ENCODE measurements around the gene ACVR2A. TPM values are rescaled to one million over a fixed set of nuclear protein-coding genes. Genes with fewer than 3 reads are reported as not detected.

Gene ACVR2A
- polyA plus RNA-seq, 1 of the 3 experiments (the other 2 are of a cell fraction): 1.6 TPM

GRCh38 chr2:147934881-147935620 is 90.2 kb downstream of the ACVR2A start:
- DNase-seq: no peak
- H3K79me2 ChIP-seq (ENCODE audit: insufficient read depth): no peaks in the 10 kb centered on the region
- 100% methylated on average over 1 of the region's 1 CpG for WGBS (ENCODE audit: low lambda C conversion rate)
- H2AFZ ChIP-seq (ENCODE audit: low read depth): no peak overlapping the region
- POLR2A ChIA-PET: interaction anchor here (0.6 kb wide), 1 partner anchor 372 kb away, joined by 3 read pairs; no protein-coding TSS in a partner anchor
- no peak overlapping the region for H3K9ac ChIP-seq
- H3K4me2 ChIP-seq: no peak overlapping the region
- no peaks in the 10 kb centered on the region for H4K20me1 ChIP-seq (ENCODE audit: insufficient read depth)
- no peaks in the 10 kb centered on the region for H3K9me2 ChIP-seq
- CTCF ChIA-PET: interaction anchor here (1.1 to 2.5 kb wide), 3 partner anchors 85 to 1056 kb away, joined by 3 to 15 read pairs (median 3); partner anchors contain the start of genes MBD5 and ORC4
- TF ChIP-seq NRF1 (IDR thresholded peaks at IDR 0.05; ENCODE audit: low read depth, low read length): no peak
- TF ChIP-seq PBX3 (IDR thresholded peaks at IDR 0.05): no peak
- TF ChIP-seq TEAD4 (IDR thresholded peaks at IDR 0.05; ENCODE audit: borderline replicate concordance, insufficient read depth): no peak
- no peak for TF ChIP-seq REST (IDR thresholded peaks at IDR 0.05; ENCODE audit: low read depth, low read length)
- no peak for TF ChIP-seq NFIC (IDR thresholded peaks at IDR 0.05; ENCODE audit: borderline replicate concordance)
- no peak for TF ChIP-seq TAF1 (IDR thresholded peaks at IDR 0.05; ENCODE audit: borderline replicate concordance, low read depth, low read length)
- TF ChIP-seq RCOR1 (IDR thresholded peaks at IDR 0.05; ENCODE audit: low read length): no peak
- TF ChIP-seq POLR2AphosphoS5 (IDR thresholded peaks at IDR 0.05; ENCODE audit: low read depth, low read length): no peak
- TF ChIP-seq CTCF (IDR thresholded peaks at IDR 0.05): no peak
- H3K27ac ChIP-seq (ENCODE audit: low read depth in 2 of 2, low read length in 1 of 2): no peak overlapping the region
- no peak overlapping the region for H3K4me3 ChIP-seq (ENCODE audit: low read depth in 2 of 2, low read length in 1 of 2)
- no peaks in the 10 kb centered on the region for H3K27me3 ChIP-seq (ENCODE audit: insufficient read depth)
- H3K9me3 ChIP-seq: no peaks in the 10 kb centered on the region
- no peaks in the 10 kb centered on the region for H3K4me1 ChIP-seq (ENCODE audit: control insufficient read depth in 1 of 2, insufficient read depth in 2 of 2, low read depth in 1 of 2, low read length in 1 of 2)
- H3K36me3 ChIP-seq (replicated peaks in 1 of 2; ENCODE audit: control insufficient read depth in 1 of 2, insufficient read depth in 2 of 2, low read length in 1 of 2): peaks cover 39 to 67% of the 10 kb centered on the region in 2 experiments
- H3F3A ChIP-seq (replicated peaks; ENCODE audit: insufficient read depth): peaks cover 25% of the 10 kb centered on the region

Data from SK-N-SH (cell line).